WERI-Rb-1 (cell line): ENCODE measurements around the gene PRCP.

Source experiments
- DNase-seq: peaks from one replicate; pipeline ENCODE4 v3.0.0-alpha.2; 2020
- H3K27ac ChIP-seq: fragments of 250-450 bp; sonication (Bioruptor Pico); 2 replicates; pipeline ENCODE4 v1.5.1; 2020; ENCODE audit warnings: mild to moderate bottlenecking, moderate library complexity
- H3K27me3 ChIP-seq: fragments of 250-450 bp; sonication (Bioruptor Pico); 2 replicates; pipeline ENCODE4 v1.5.1; 2021; ENCODE audit warnings: mild to moderate bottlenecking, low read depth, moderate library complexity; ENCODE audit not compliant: insufficient read depth, severe bottlenecking
- H3K36me3 ChIP-seq: fragments of 250-450 bp; sonication (Bioruptor Pico); 2 replicates; pipeline ENCODE4 v1.5.1; 2020; ENCODE audit warnings: mild to moderate bottlenecking, moderate library complexity
- H3K4me3 ChIP-seq: 2 replicates; pipeline ENCODE4 v1.5.1; 2011; ENCODE audit warnings: low read depth, mild to moderate bottlenecking, control low read depth, low read length
- H3K9me3 ChIP-seq: fragments of 250-450 bp; sonication (Bioruptor Pico); 2 replicates; pipeline ENCODE4 v1.5.1; 2021; ENCODE audit warnings: mild to moderate bottlenecking, moderate library complexity; ENCODE audit not compliant: severe bottlenecking
- CTCF ChIP-seq: IDR thresholded peaks from 2 replicates; pipeline ENCODE4 v1.5.1; 2011; ENCODE audit warnings: low read depth, mild to moderate bottlenecking, control low read depth, inconsistent platforms, low read length

The PRCP gene

GRCh38 chr11:82908311-82908710 is 8.1 kb upstream of the PRCP start:
- Histone ChIP-seq H3K4me3 (no peak overlapping the region), H3K9me3 (no peaks in the 10 kb centered on the region), H3K27ac (no peak overlapping the region), H3K27me3 (no peaks in the 10 kb centered on the region), H3K36me3 (peaks cover 6% of the 10 kb centered on the region)
- DNase-seq = no peak
- TF ChIP-seq CTCF = no peak

GRCh38 chr11:82907371-82907770 is 7.1 kb upstream of the PRCP start:
- peaks cover 6% of the 10 kb centered on the region for H3K36me3 ChIP-seq
- no peak for DNase-seq
- H3K9me3 ChIP-seq = no peaks in the 10 kb centered on the region
- no peak for TF ChIP-seq CTCF
- H3K4me3 ChIP-seq = no peak overlapping the region
- no peaks in the 10 kb centered on the region for H3K27me3 ChIP-seq
- H3K27ac ChIP-seq = no peak overlapping the region

- Histone ChIP-seq H3K27ac (no peak overlapping the region), H3K9me3 (no peaks in the 10 kb centered on the region), H3K27me3 (no peaks in the 10 kb centered on the region), H3K4me3 (no peak overlapping the region), H3K36me3 (peaks cover 5% of the 10 kb centered on the region)
- DNase-seq = no peak
- TF ChIP-seq CTCF = no peak
Measured at GRCh38 chr11:82906931-82907330, 6.7 kb upstream of the PRCP start.

GRCh38 chr11:82906236-82906635 is 6.0 kb upstream of the PRCP start:
- H3K36me3 ChIP-seq = no peaks in the 10 kb centered on the region
- H3K27me3 ChIP-seq = no peaks in the 10 kb centered on the region
- DNase-seq = no peak
- no peaks in the 10 kb centered on the region for H3K9me3 ChIP-seq
- no peak overlapping the region for H3K27ac ChIP-seq
- TF ChIP-seq CTCF = no peak
- H3K4me3 ChIP-seq = no peak overlapping the region

- Histone ChIP-seq H3K36me3 (no peaks in the 10 kb centered on the region), H3K27me3 (no peaks in the 10 kb centered on the region), H3K9me3 (no peaks in the 10 kb centered on the region), H3K27ac (no peak overlapping the region), H3K4me3 (no peak overlapping the region)
- no peak for TF ChIP-seq CTCF
- no peak for DNase-seq
Measured at GRCh38 chr11:82903843-82904586, 3.8 kb upstream of the PRCP start.

- Histone ChIP-seq H3K4me3 (no peak overlapping the region), H3K36me3 (no peaks in the 10 kb centered on the region), H3K9me3 (no peaks in the 10 kb centered on the region), H3K27me3 (no peaks in the 10 kb centered on the region), H3K27ac (no peak overlapping the region)
- TF ChIP-seq CTCF = no peak
- no peak for DNase-seq
Measured at GRCh38 chr11:82902880-82903279, 2.6 kb upstream of the PRCP start.
